HG02623 (cell line): Measurements from ENCODE around the gene RASL10A.

Source experiments
- ATAC-seq: cut with Tn5 transposase; IDR thresholded peaks from one replicate; pipeline ENCODE4 v1.9.1; 2021; ENCODE audit warnings: moderate library complexity; ENCODE audit not compliant: unreplicated experiment

Gene RASL10A

GRCh38 chr22:29270475-29271271 is 44.8 kb downstream of the RASL10A start:
- no peak for ATAC-seq

- no peak for ATAC-seq
These were observed 45.6 kb downstream of the RASL10A start for GRCh38 chr22:29269731-29270474.

- no peak for ATAC-seq
These were observed 46.3 kb downstream of the RASL10A start for GRCh38 chr22:29269230-29269604.

GRCh38 chr22:29268511-29269229 is 46.8 kb downstream of the RASL10A start:
- ATAC-seq: peak; percentile 9

GRCh38 chr22:29267858-29268510 is 47.5 kb downstream of the RASL10A start, which contains the start of the genes EWSR1 and RHBDD3:
TSS of gene EWSR1 (plus strand) at chr22:29268268. CDS start at chr22:29268337, 69 bp downstream.
TSS of gene RHBDD3 (minus strand) at chr22:29267981. CDS start at chr22:29265626, 2,355 bp downstream.
- ATAC-seq: peak; percentile 81

GRCh38 chr22:29267462-29267857 is 48.0 kb downstream of the RASL10A start:
- ATAC-seq: no peak

GRCh38 chr22:29266564-29267461 is 48.7 kb downstream of the RASL10A start:
- no peak for ATAC-seq

GRCh38 chr22:29265929-29266328 is 49.6 kb downstream of the RASL10A start:
- no peak for ATAC-seq

- no peak for ATAC-seq
These were observed 50.2 kb downstream of the RASL10A start for GRCh38 chr22:29265305-29265704.

GRCh38 chr22:29263791-29264276 is 51.7 kb downstream of the RASL10A start:
- no peak for ATAC-seq
